ENCODE results near the gene RGMA.
"Not testable (repeated sequence)": the region's sequence is repeated elsewhere in the genome, so short reads cannot be mapped to it uniquely, and the experiment has no call there.

The RGMA gene

GRCh38 chr15:93031557-93032384, 57.2 kb downstream of the RGMA start:
- FAIRE-seq, result not testable (repeated sequence)

- no peak for FAIRE-seq
Measured at GRCh38 chr15:93031103-93031464, 57.9 kb downstream of the RGMA start.

GRCh38 chr15:93030430-93031102, 58.4 kb downstream of the RGMA start:
- FAIRE-seq, result no peak

GRCh38 chr15:93029836-93030429, 59.1 kb downstream of the RGMA start:
- no peak for FAIRE-seq

- FAIRE-seq, result no peak
Measured at GRCh38 chr15:93029214-93029835, 59.7 kb downstream of the RGMA start.

GRCh38 chr15:93028632-93029213, 60.3 kb downstream of the RGMA start:
- no peak for FAIRE-seq

- FAIRE-seq, result no peak
Measured at GRCh38 chr15:93028111-93028631, 60.8 kb downstream of the RGMA start.

GRCh38 chr15:93027413-93027812, 61.6 kb downstream of the RGMA start:
- no peak for FAIRE-seq

GRCh38 chr15:93026380-93026817, 62.6 kb downstream of the RGMA start:
- FAIRE-seq, result no peak

- FAIRE-seq, result no peak
Measured at GRCh38 chr15:93025625-93025982, 63.4 kb downstream of the RGMA start.

- no peak for FAIRE-seq
Measured at GRCh38 chr15:93024716-93025624, 64.0 kb downstream of the RGMA start.

GRCh38 chr15:93024293-93024692, 64.7 kb downstream of the RGMA start:
- no peak for FAIRE-seq

- FAIRE-seq, result no peak
Measured at GRCh38 chr15:93020976-93021772, 67.8 kb downstream of the RGMA start.

- FAIRE-seq, result no peak
Measured at GRCh38 chr15:93019971-93020370, 69.0 kb downstream of the RGMA start.

- FAIRE-seq, result no peak
Measured at GRCh38 chr15:93019090-93019489, 69.9 kb downstream of the RGMA start.

GRCh38 chr15:93018574-93018973, 70.4 kb downstream of the RGMA start:
- FAIRE-seq, result no peak

- no peak for FAIRE-seq
Measured at GRCh38 chr15:93017526-93017925, 71.5 kb downstream of the RGMA start.

GRCh38 chr15:93012786-93013185, 76.2 kb downstream of the RGMA start:
- no peak for FAIRE-seq

- no peak for FAIRE-seq
Measured at GRCh38 chr15:93007994-93008393, 81.0 kb downstream of the RGMA start.

GRCh38 chr15:93005133-93005532, 83.9 kb downstream of the RGMA start:
- FAIRE-seq, result no peak

- FAIRE-seq, result no peak
Measured at GRCh38 chr15:93001881-93002280, 87.1 kb downstream of the RGMA start.

All from A204.1 (cell line).